ENCODE data around the gene ROMO1.
"Not testable (repeated sequence)": the region's sequence is repeated elsewhere in the genome, so short reads cannot be mapped to it uniquely, and the experiment has no call there.

ROMO1 gene

DNA sequence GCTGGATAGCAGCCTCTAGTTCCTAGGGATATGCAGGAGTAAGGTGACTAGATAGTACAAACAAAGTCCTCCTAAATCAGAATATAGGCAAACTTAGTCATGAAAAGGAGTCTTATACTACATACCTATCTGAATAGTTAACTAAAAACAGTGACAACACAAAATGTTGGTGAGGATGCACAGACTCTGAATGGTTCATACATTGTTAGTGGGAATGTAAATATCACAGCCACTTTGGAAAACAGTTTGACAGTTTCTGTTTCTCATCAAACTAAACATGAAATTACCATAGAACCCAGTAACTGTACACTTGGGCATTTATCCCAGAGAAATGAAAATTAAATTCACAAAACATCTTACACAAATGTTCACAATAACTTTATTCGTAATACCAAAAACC lies 17.2 kb upstream of the ROMO1 start:
- DNase-seq: no peak

DNA sequence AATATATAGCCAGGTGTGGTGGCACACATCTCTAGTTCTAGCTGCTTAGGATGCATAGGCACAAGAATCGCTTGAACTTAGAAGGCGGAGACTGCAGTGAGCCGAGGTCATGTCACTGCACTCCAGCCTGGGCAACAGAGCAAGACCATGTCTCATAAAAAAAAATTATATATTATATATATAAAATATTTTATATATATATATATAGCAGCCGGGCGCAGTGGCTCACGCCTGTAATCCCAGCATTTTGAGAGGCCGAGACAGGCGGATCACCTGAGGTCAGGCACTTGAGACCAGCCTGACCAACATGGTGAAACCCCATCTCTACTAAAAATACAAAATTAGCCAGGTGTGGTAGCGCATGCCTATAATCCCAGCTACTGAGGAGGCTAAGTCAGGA lies 13.8 kb upstream of the ROMO1 start:
- DNase-seq: not testable (repeated sequence)

DNA sequence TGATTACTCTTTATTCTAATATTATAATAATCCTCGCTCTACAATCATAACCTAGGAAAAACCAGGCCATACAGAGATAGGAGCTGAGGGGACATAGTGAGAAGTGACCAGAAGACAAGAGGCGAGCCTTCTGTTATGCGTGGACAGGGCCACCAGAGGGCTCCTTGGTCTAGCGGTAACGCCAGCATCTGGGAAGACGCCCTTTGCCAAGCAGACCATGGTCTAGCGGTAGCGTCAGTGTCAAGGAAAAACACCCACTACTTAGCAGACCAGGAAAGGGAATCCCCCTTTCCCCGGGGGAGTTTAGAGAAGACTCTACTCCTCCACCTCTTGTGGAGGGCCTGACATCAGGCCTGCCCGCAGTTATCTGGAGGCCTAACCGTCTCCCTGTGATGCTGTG lies 12.3 kb upstream of the ROMO1 start:
- not testable (repeated sequence) for DNase-seq

DNA sequence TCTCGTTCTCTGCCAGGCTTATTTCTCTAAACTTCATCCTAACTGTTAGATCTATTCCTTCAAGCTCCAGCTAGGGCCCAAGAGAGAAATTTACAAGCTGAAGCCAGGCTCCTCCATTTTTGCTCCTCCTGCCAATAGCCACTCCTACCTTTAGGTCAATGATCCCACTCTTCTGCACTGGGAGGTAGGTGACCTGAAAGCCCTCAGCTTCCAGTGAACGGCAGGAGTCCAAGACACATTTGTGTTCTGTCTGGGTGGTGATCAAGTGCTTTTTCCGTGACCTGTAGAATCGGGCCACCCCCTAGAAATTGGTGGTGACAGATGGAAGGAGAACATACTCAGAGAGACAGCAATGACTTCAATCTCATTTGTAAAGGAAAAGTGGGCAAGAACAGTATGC lies 8.9 kb upstream of the ROMO1 start:
- DNase-seq: no peak

DNA sequence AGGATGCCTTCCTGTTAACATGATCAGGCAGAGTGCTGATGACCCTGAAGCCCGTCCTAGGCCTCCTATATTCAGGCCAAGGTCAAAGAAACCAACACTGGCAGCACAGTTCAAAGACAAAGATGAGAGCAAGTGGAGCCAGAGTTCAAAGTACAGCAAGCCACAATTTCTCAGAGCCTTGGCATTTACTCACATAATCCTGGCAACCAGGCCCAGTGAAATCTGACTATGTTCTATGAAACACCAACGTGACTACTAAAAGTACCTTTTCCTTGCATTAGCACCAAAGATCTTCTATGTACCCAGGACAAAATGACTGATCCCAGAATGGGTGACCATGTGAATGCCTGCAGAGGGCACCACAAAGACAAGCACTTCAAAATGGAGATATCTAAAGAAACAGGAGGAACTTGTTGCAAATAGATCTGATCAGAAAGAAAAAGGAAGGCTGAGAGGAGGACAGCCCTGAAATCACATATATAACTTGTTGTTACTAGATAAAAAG lies 3.9 kb upstream of the ROMO1 start:
- no peak for DNase-seq

DNA sequence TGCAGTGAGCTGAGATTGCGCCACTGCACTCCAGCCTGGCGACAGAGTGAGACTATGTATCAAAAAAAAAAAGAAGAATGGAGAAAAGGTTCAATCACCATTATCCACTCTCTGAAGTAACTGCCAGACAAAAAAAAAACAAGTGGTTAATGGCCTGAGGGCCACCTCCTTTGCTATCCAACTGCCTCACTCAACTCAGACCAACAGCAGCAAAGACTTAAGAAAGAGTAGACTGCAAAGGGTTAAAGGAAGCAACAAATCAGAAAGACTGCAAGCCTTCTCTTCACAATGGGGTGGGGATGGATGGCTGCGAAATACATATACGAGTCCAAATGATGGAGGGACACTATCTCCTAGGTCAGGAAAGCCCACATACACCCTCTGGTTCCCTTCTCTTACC lies 3.2 kb upstream of the ROMO1 start:
- DNase-seq: no peak

DNA sequence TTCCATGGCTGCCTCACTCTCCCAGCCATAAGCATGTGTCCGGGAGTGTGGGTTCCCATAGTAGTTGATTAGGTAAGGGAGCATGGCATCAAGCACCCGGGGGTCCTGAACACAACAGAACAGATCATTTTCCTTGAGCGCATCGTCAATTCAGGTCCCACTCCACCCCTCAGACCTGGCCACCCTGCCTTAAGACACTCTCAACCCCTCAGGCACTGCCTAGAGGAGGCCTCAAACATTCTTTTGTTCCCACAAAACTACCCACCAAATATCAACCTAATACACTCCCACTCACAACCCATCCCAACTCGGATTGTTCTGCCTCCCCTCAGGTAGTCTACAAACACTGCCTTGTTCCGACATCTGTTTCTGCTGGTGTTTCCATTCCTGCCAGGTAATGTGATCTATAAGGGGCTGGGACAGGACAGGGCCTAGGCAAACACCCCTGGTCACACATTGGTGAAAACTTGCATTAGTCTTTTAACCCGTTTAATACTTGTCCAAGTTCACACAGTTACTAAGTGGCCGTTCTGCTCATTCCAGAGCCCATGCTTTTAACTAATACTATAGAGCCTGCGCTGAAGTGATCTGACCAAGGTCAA lies 1.4 kb upstream of the ROMO1 start:
- DNase-seq: no peak

DNA sequence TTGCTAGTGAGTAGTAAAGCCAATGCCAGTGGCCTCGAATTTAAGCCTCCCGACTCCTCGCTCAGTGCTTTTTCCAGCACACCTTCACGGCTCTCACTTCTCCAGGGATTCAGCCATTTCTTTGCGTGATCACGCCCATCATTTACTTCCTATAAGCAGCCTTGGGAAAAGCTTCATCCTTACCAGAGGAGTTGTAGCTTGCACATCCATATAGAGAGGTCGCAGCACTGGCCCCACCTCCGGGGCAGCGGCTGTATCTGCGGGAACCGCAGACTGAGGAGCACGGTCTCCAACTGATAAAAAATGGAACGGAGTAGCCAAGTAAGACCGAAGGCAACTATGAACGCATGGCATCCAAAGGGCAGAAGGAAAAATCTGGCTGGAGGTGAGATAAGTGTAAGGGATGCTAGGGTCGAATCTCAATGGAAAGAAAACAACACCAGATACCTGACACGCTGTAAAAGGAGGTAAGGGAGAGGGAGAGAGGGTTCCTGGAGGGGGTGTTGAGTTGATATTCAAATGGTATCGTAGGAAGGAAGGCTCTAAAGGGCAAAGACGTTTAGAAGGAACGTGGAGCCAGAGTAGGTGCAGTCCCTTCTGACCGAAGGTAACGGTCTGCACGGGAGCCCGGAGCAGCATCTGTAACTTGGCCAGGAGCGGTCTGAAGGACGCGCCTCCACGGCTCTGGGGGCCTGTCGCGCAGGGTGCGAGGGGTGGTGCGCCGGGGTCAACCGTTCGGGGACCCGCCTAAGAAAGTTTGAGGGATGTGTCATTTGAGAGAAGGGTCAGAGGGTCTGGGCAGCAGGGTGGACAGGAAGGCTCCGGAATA lies 693 bp upstream of the ROMO1 start:
- no peak for DNase-seq

DNA sequence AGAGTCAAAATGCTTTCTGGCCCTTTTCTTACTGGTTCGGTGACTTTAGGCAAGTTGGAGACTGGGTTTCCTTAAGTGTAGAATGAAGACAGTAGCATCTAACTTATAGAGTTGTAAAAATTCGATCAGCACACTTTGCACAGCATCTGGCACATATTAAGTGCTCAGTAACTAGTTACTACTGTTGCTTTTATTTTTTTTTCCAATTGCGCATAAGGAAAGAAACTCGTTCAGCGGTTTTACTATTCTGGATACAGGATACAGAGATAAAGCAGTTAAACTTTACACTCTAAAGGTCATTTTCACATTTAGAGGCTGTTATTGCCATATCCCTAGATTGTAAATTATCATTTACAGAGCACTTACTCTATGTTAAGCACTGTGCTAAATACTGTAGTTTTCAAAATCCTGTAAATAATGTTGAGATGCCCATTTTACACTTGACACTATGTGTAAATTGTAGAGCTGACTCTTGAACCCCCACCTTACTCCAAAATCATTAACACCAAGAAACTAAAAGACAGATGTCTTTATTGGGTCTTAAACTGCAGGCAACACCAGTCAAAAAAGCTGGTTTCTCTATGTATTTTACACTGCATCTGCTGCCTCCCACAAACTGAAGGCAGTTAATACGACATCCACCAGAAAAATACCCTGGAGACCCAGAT lies 886 bp downstream of the ROMO1 start:
- DNase-seq: no peak

DNA sequence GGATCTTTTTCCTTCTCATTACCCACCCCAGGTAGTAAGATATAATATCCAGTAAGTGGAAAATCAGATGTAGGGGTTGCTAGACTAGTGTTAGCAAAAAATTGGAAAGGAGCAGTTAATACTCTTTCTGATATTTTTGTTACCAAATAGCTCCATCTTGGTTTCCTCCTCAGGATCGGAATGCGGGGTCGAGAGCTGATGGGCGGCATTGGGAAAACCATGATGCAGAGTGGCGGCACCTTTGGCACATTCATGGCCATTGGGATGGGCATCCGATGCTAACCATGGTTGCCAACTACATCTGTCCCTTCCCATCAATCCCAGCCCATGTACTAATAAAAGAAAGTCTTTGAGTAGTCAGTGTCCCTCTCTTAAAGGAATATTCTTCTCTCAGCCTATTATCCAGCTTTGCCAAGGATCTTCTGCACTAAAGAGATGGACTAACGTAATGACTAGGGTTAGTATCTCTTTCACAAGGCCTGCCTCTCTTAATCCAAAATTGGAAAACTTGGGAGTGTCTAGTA lies 1.5 kb downstream of the ROMO1 start:
- no peak for DNase-seq

DNA sequence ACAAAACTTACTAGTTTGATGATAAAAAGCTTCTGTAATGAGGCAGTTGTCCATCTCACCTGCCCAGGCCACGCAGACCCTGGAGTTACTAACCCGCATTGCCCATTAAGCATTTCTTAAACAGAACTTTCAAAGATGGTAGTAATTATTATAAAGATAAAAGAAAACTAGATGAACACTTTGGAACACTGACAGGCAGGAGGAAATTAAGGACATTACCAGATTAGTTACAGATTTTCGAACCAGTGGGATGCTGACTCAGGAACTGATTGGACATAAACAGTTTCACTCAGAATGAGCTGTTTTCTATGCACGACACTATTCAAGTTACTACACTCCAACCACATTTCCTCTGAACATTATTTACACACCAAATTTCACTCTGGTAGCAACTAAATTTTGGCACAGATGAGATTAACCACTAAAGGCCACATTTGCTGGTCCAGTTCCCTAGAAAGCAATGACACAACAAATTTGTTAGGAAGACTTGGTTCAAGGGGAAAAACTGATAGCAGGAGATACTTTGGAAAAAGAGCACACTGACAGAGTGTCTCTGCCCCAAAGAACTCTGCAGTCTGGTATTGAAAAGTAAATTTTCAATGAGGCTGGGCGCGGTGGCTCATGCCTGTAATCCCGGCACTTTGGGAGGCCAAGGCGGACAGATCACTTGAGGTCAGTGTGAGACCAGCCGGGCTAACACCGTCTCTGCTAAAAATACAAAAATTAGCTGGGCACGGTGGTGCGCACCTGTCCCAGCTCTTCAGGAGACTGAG lies 3.0 kb downstream of the ROMO1 start:
- no peak for DNase-seq

DNA sequence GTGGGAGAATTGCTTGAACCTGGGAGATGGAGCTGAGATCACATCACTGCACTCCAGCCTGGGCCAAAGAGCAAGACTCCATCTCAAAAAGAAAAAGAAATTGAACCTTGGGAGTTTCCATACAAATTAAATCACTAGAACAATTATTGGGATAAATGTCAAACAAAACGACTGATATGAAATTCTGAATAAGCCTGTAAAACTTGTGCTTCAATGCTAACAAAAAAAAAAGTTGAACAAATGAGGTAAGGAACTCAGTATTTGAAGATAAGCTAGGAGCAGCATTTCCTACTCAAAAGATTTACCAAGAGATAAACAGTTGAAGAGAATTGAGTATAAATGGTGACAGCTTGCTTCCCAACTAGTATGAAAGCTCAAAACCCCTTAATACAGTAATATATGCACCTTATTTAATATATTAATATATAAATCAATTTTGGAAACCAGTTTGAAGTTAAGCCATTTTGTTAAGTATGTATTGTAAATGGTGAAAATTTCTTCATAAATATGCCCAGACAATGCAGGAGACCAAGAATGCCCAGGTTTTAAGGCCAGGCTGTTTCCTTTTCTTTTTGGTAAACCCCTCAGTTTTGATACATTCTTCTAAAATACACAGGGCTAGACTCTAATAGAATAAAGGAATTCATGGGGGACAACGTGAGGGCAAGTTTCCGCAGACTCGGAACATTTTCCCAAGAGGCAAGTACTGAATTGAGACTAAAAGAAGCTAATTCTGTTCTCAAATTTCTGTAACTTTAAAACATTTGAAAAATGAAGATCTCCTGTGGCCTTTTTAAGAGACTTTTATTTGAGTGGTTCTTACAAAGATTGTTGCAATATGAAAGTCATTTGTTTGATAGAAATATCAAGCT lies 3.9 kb downstream of the ROMO1 start:
- DNase-seq: no peak

DNA sequence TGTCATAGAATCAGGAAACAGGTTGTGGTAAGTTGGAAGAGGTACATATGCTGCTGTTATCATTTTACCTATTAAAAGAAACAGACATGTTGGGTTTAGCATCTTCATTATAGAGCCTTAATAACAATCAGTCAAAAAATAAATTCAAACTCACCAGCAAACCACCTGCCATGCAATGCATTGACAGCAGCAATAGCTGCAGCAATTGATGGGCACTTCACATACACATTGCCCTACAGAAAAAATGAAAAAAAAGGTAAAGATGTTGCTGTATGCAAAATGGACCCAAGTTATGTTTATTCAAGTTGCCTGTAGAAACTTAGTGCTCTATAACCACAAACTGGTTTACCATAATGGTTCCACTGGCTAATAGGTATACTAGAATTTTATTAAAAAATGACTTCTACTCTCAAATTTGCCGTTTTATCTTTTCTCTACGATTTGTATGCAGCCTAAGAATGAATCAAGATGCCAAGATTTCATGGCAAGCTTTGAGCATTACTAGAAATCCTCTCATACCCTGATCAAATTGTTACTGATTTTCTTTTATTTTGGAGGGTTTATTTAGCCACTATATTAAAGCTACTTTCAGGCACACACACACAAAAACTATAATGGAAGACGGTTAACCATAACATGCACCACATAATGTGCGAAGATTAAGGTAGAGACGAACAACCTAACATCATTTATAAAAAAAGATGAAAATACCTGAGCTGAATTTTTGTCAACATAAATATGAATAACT lies 5.5 kb downstream of the ROMO1 start:
- DNase-seq: no peak

DNA sequence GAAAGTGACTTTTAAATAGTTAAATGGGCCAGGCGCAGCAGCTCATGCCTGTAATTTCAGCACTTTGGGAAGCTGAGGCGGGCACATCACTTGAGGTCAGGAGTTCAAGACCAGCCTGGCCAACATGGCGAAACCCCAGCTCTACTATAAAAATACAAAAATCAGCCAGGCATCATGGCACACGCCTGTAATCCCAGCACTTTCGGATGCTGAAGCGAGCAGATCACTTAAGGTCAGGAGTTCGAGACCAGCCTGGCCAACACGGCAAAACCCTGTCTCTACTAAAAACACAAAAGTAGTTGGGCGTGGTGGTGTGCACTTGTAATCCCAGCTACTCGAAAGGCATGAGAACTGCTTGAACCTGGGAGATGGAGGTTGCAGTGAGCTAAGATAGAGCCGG lies 6.7 kb downstream of the ROMO1 start:
- not testable (repeated sequence) for DNase-seq

DNA sequence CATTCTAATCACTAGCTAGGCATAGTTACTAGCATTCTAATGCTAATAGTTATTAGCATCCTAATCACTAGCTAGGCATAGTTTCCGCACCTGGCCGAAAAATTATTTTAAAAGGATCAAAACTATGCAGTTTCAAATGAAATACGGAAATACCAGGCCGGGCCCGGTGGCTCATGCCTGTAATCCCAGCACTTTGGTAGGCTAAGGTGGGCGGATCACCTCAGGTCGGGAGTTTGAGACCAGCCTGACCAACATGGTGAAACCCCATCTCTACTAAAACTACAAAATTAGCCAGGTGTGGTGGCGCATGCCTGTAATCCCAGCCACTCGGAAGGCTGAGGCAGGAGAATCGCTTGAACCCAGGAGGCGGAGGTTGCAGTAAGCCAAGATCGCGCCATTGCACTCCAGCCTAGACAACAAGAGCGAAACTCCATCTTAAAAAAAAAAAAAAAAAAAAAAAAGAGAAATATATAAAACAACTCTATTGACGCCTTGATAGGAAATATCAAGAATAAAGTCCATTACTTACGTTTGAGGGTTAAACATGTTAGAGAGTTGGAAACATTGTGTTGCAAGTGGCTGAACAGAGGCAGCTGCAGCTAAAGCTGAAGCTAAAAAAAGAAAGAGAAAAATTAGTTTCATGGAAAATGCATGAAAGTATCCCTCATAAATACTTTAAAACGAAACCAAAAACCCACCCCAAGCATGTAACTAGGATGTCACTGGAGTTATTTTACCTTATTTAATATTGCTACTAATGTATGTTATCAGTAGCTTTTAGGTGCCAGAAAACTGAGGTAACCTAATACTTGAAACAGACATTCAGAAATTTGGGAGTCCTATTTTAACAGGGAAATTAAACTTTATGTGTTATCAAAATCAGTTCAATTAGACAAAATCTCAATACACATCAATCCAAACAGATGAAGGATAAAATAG lies 7.7 kb downstream of the ROMO1 start:
- DNase-seq: not testable (repeated sequence)

DNA sequence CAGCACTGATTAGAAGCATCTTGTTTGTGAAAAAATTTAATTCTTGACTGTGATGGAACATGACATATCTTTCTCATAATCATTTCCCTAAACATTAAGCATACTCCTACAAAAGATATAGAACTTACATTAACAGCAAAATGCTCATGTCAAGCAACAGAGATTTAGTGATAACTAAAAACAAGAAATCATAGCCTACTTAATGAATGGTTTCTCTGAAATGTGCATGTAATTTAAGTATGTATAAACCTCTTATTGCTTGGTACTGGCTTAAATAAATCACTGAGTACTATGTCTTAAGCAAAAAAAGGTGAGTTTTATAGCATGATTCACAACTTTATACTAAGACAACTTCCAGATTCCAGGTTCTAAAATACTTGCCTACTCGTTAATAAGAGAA lies 9.3 kb downstream of the ROMO1 start:
- no peak for DNase-seq

DNA sequence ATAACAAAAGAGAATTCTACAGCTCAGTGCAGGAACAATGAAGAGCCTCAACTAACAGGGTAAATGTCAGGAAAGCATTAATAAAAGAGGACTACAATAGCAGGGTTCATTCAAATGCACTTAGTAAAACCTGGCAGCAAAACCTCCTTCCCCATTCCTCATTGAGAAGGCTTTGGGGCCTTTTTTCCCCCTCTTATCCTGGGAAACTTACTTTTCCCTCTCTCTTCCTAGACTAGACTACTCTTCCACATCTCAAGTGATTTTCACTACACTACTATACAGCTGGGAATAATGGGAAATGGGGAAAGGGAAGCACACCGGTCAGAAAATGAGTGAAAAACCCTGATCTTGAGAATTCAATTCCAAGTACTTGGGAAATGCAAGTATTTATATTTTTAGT lies 10.1 kb downstream of the ROMO1 start:
- DNase-seq: no peak

DNA sequence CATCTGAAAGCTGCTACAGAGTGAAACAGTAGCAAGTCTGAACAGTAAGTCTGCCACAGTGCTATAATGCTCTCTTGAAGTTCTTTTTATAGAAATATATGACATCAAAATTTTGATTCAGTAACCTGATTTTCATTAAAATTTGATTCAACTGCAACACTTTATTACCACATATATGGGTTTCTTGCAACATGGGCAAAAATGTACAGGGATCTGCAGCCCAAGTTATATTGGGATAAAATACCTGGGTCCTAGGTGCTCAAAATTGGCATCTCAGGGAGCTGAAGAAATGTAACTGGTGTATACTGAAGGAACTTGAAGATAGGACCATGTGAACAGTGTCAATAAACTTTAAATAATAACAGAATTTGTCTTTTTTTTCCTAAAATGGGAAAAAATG lies 10.8 kb downstream of the ROMO1 start:
- no peak for DNase-seq

DNA sequence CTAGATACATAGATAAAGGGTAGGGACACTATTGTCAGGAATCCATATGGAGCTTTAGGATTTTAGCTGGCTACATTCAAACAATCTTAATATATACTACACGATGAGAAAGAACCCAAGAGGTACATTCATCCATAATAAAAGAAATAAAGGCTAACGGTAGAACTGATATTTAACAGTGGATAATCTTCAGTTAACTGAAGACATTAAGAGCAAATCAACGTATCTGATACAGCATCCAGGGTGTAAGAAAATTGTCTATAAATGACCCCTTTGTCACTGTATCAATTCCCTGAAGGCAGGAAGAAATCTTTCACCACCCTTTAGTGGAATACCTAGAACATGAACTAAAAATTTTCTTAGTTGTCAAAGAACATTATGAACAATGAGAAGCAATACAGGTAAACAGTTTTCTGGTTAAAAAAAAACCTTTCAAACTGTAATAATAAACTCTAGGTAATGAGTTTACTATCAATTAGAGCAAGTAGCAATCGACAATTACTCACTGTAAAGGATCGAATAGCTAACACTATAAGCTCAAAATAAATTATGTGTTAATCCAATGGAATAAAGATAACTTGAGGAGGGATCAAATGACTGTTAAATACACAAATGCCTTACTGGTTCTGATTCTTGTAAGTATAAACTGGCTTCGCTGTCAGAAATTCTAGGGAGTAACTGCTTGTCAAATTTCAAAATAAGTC lies 11.8 kb downstream of the ROMO1 start:
- DNase-seq: no peak
